HCT116 (cell line): Measurements from ENCODE around the gene CD74. TPM values are rescaled to one million over a fixed set of nuclear protein-coding genes. Genes with fewer than 3 reads are reported as not detected.

Source experiments
- ATAC-seq: fragments of 200-7000 bp; cut with Tn5 transposase; 2 replicates; pipeline ENCODE4 v1.9.1; 2020; ENCODE audit warnings: mild to moderate bottlenecking, moderate library complexity
- BruUV-seq: library from RNA; stranded (reverse); fragments of 400-500 nt; replicated peaks from 2 replicates; lab custom pipeline; 2021; lab: Mats Ljungman, UMichigan
- CTCF ChIA-PET: fragments of 300-600 bp; sonication (Branson Sonifier 250); formaldehyde crosslinking; loops from one replicate; lab custom pipeline; 2021; ENCODE audit warnings: antibody characterized with exemption; lab: Charles Lee
- POLR2A ChIA-PET: fragments of 300-600, 350-600 bp; sonication (Branson Sonifier 250); formaldehyde crosslinking; loops from one replicate; lab custom pipeline; 2021; ENCODE audit warnings: antibody characterized with exemption; lab: Charles Lee
- RAD21 ChIA-PET, 2 experiments: fragments of 300-600 bp; sonication (Branson Sonifier 250); formaldehyde crosslinking; loops; one replicate each; lab custom pipeline; 2023; ENCODE audit warnings: low total read pairs in 2 of 2; ENCODE audit not compliant: uncharacterized antibody in 2 of 2, unreplicated experiment in 2 of 2, low non-redundant PET in 1 of 2; lab: Charles Lee
- DNase-seq: peaks from one replicate; pipeline ENCODE4 v3.0.0-alpha.2; 2010; ENCODE audit warnings: low read depth, low spot score
- H2AFZ ChIP-seq: fragments of 200-600 bp; shearing (Covaris generic), sonication (generic); 2 replicates; pipeline ENCODE4 v1.6.1; 2017; ENCODE audit warnings: low read depth, mixed run types, mixed read lengths, antibody characterized with exemption, low read length; ENCODE audit not compliant: poor library complexity, severe bottlenecking
- H3K27ac ChIP-seq: 2 replicates; pipeline ENCODE4 v1.5.1; 2012; ENCODE audit warnings: low read depth, low read length
- H3K27me3 ChIP-seq: fragments of 200-600 bp; sonication (generic); 2 replicates; pipeline ENCODE4 v1.6.1; 2016; ENCODE audit warnings: mixed run types, low read length, mixed read lengths; ENCODE audit not compliant: insufficient read depth
- H3K36me3 ChIP-seq, 2 experiments: fragments of 200-500 bp in 1 of 2; fragments of 200-600 bp in 1 of 2; sonication (Bioruptor generic) in 1 of 2; sonication (generic) in 1 of 2; 2 replicates each; pipeline versions ENCODE4 v1.5.1 to v1.6.1; 2014 to 2016; ENCODE audit warnings: low read length in 2 of 2, inconsistent platforms in 1 of 2, mixed read lengths in 1 of 2, mixed run types in 1 of 2; ENCODE audit not compliant: insufficient read depth in 2 of 2, control insufficient read depth in 1 of 2
- H3K4me1 ChIP-seq, 2 experiments: fragments of 200-600 bp in 1 of 2; sonication (generic) in 1 of 2; 2 replicates each; pipeline versions ENCODE4 v1.5.1 to v1.6.1; 2012 to 2017; ENCODE audit warnings: low read length in 2 of 2, inconsistent platforms in 1 of 2, mild to moderate bottlenecking in 1 of 2, mixed read lengths in 1 of 2, mixed run types in 1 of 2, moderate library complexity in 1 of 2; ENCODE audit not compliant: insufficient read depth in 2 of 2, control insufficient read depth in 1 of 2
- H3K4me2 ChIP-seq: fragments of 200-600 bp; sonication (generic); 2 replicates; pipeline ENCODE4 v1.6.1; 2017; ENCODE audit warnings: mixed run types, low read length, mixed read lengths
- H3K4me3 ChIP-seq, 2 experiments: fragments of 200-600 bp in 1 of 2; sonication (generic) in 1 of 2; replicated peaks in 1 of 2; 2 replicates each; pipeline ENCODE4 v1.5.1; 2011 to 2016; ENCODE audit warnings: low read length in 2 of 2, control low read depth in 1 of 2, low read depth in 1 of 2, mild to moderate bottlenecking in 1 of 2, mixed read lengths in 1 of 2, mixed run types in 1 of 2
- H3K79me2 ChIP-seq: fragments of 200-600 bp; sonication (generic); 2 replicates; pipeline ENCODE4 v1.6.1; 2017; ENCODE audit warnings: mild to moderate bottlenecking, mixed run types, low read length, moderate library complexity, mixed read lengths; ENCODE audit not compliant: insufficient read depth
- H3K9ac ChIP-seq: fragments of 200-600 bp; sonication (generic); 2 replicates; pipeline ENCODE4 v1.6.1; 2016; ENCODE audit warnings: low read length, mixed read lengths
- H3K9me2 ChIP-seq: fragments of 200-600 bp; sonication (generic), shearing (Covaris generic); 2 replicates; pipeline ENCODE4 v1.6.1; 2017; ENCODE audit warnings: mixed run types, mild to moderate bottlenecking, moderate library complexity; ENCODE audit not compliant: insufficient read depth
- H3K9me3 ChIP-seq, 2 experiments: fragments of 200-500 bp in 1 of 2; fragments of 200-600 bp in 1 of 2; sonication (Bioruptor generic) in 1 of 2; sonication (generic) in 1 of 2; 2 replicates each; pipeline ENCODE4 v1.6.1; 2014 to 2017; ENCODE audit warnings: low read length in 2 of 2, mixed read lengths in 2 of 2, inconsistent platforms in 1 of 2, low read depth in 1 of 2, mild to moderate bottlenecking in 1 of 2, mixed run types in 1 of 2, moderate library complexity in 1 of 2; ENCODE audit not compliant: control insufficient read depth in 1 of 2, insufficient read depth in 1 of 2
- H4K20me1 ChIP-seq: fragments of 200-600 bp; sonication (generic), shearing (Covaris generic); 2 replicates; pipeline ENCODE4 v1.6.1; 2017; ENCODE audit warnings: mixed run types, mild to moderate bottlenecking, moderate library complexity; ENCODE audit not compliant: insufficient read depth
- CBX3 ChIP-seq: IDR thresholded peaks from 2 replicates; pipeline ENCODE4 v1.6.1; 2012; ENCODE audit warnings: low read depth
- ELF1 ChIP-seq: IDR thresholded peaks from 2 replicates; pipeline ENCODE4 v1.6.1; 2012; ENCODE audit warnings: low read depth, borderline replicate concordance
- EZH2 ChIP-seq: fragments of 200-600 bp; sonication (generic); IDR thresholded peaks from 2 replicates; pipeline ENCODE4 v1.6.1; 2017; ENCODE audit warnings: antibody characterized with exemption, mixed run types
- JUND ChIP-seq: IDR thresholded peaks from 2 replicates; pipeline ENCODE4 v1.6.1; 2012
- POLR2AphosphoS5 ChIP-seq: IDR thresholded peaks from 2 replicates; pipeline ENCODE4 v1.6.1; 2011; ENCODE audit warnings: mild to moderate bottlenecking, low read depth, low read length, moderate library complexity
- SIN3A ChIP-seq: IDR thresholded peaks from 2 replicates; pipeline ENCODE4 v1.6.1; 2012; ENCODE audit warnings: low read depth
- SP1 ChIP-seq: IDR thresholded peaks from 2 replicates; pipeline ENCODE4 v1.6.1; 2012; ENCODE audit warnings: low read depth
- SRF ChIP-seq: IDR thresholded peaks from 2 replicates; pipeline ENCODE4 v1.6.1; 2012; ENCODE audit warnings: low read depth
- TCF7L2 ChIP-seq: IDR thresholded peaks from 2 replicates; pipeline ENCODE4 v1.7.0; 2011; ENCODE audit warnings: borderline replicate concordance, inconsistent platforms; ENCODE audit not compliant: insufficient read depth, insufficient read length; ENCODE audit errors: extremely low read depth
- ZFX ChIP-seq: fragments of 450-650 bp; IDR thresholded peaks from 2 replicates; pipeline ENCODE4 v1.6.1; 2017
- ZNF274 ChIP-seq: fragments of 200-500 bp; sonication (Bioruptor generic); IDR thresholded peaks from 2 replicates; pipeline ENCODE4 v1.6.1; 2014; ENCODE audit warnings: mild to moderate bottlenecking, low read depth, low read length, inconsistent platforms
- intact Hi-C: fragments of 100-400 bp; cut with micrococcal nuclease; formaldehyde crosslinking; loops from 2 replicates; pipeline ENCODE4 v1.10.0; 2022
- total RNA-seq: library from RNA; stranded (reverse); gene quantifications from one replicate; pipeline ENCODE4 v1.2.1, GENCODE V29; 2021; ENCODE audit not compliant: unreplicated experiment
- TF ChIP-seq, protein P1 (sequence below): IDR thresholded peaks from 2 replicates; pipeline ENCODE4 v1.6.1; 2012; ENCODE audit warnings: low read depth
- TF ChIP-seq, protein P2 (sequence below): IDR thresholded peaks from 2 replicates; pipeline ENCODE4 v1.6.1; 2012
- TF ChIP-seq, protein P3 (sequence below), 3 experiments: fragments of 200-600 bp in 1 of 3; sonication (generic) in 1 of 3; IDR thresholded peaks in 2 of 3; conservative IDR thresholded peaks in 1 of 3; 2 replicates each; pipeline ENCODE4 v1.5.1; 2012 to 2017; ENCODE audit warnings: low read depth in 2 of 3, low read length in 2 of 3, antibody characterized with exemption in 1 of 3, borderline replicate concordance in 1 of 3, control low read depth in 1 of 3, mild to moderate bottlenecking in 1 of 3, mixed read lengths in 1 of 3, mixed run types in 1 of 3, moderate library complexity in 1 of 3; ENCODE audit not compliant: insufficient read depth in 1 of 3

The CD74 gene
- total RNA-seq, 1 experiment from 2014 or later, result 8.9 TPM

DNA sequence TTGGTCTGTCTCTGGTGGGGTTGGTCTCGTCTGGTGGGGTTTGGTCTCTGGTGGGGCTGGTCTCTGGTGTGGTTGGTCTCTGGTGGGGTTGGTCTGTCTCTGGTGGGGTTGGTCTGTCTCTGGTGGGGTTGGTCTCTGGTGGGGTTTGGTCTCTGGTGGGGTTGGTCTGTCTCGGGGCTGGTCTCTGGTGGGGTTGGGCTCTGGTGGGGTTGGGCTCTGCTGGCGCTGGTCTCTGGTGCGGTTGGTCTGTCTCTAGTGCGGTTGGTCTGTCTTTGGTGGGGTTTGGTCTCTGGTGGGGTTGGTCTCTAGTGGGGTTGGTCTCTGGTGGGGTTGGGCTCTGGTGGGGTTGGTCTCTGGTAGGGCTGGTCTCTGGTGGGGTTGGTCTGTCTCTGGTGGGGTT is 16.3 kb upstream of the CD74 start:
- no peaks in the 10 kb centered on the region for H4K20me1 ChIP-seq
- DNase-seq, result no peak
- no peaks in the 10 kb centered on the region for H3K79me2 ChIP-seq
- no peak overlapping the region for H2AFZ ChIP-seq
- H3K4me3 ChIP-seq, result no peak overlapping the region
- H3K9me2 ChIP-seq, result no peaks in the 10 kb centered on the region
- no peak overlapping the region for H3K27ac ChIP-seq
- intact Hi-C loops, result no loop called here
- H3K36me3 ChIP-seq, result no peaks in the 10 kb centered on the region
- POLR2A ChIA-PET, result no interaction called here
- no TSS peak for BruUV-seq
- no peak overlapping the region for H3K4me2 ChIP-seq
- no peak for TF ChIP-seq EZH2
- TF ChIP-seq SIN3A, result no peak
- TF ChIP-seq, protein P1, sequence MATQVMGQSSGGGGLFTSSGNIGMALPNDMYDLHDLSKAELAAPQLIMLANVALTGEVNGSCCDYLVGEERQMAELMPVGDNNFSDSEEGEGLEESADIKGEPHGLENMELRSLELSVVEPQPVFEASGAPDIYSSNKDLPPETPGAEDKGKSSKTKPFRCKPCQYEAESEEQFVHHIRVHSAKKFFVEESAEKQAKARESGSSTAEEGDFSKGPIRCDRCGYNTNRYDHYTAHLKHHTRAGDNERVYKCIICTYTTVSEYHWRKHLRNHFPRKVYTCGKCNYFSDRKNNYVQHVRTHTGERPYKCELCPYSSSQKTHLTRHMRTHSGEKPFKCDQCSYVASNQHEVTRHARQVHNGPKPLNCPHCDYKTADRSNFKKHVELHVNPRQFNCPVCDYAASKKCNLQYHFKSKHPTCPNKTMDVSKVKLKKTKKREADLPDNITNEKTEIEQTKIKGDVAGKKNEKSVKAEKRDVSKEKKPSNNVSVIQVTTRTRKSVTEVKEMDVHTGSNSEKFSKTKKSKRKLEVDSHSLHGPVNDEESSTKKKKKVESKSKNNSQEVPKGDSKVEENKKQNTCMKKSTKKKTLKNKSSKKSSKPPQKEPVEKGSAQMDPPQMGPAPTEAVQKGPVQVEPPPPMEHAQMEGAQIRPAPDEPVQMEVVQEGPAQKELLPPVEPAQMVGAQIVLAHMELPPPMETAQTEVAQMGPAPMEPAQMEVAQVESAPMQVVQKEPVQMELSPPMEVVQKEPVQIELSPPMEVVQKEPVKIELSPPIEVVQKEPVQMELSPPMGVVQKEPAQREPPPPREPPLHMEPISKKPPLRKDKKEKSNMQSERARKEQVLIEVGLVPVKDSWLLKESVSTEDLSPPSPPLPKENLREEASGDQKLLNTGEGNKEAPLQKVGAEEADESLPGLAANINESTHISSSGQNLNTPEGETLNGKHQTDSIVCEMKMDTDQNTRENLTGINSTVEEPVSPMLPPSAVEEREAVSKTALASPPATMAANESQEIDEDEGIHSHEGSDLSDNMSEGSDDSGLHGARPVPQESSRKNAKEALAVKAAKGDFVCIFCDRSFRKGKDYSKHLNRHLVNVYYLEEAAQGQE, result no peak
- TF ChIP-seq ELF1, result no peak
- TF ChIP-seq, protein P2, sequence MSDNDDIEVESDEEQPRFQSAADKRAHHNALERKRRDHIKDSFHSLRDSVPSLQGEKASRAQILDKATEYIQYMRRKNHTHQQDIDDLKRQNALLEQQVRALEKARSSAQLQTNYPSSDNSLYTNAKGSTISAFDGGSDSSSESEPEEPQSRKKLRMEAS, result no peak
- no peak for TF ChIP-seq POLR2AphosphoS5
- no peak for TF ChIP-seq SRF
- TF ChIP-seq, protein P3, sequence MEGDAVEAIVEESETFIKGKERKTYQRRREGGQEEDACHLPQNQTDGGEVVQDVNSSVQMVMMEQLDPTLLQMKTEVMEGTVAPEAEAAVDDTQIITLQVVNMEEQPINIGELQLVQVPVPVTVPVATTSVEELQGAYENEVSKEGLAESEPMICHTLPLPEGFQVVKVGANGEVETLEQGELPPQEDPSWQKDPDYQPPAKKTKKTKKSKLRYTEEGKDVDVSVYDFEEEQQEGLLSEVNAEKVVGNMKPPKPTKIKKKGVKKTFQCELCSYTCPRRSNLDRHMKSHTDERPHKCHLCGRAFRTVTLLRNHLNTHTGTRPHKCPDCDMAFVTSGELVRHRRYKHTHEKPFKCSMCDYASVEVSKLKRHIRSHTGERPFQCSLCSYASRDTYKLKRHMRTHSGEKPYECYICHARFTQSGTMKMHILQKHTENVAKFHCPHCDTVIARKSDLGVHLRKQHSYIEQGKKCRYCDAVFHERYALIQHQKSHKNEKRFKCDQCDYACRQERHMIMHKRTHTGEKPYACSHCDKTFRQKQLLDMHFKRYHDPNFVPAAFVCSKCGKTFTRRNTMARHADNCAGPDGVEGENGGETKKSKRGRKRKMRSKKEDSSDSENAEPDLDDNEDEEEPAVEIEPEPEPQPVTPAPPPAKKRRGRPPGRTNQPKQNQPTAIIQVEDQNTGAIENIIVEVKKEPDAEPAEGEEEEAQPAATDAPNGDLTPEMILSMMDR (IDR thresholded peaks at IDR 0.05 in 2 of 3, conservative IDR thresholded peaks at IDR 0.05 in 1 of 3; ENCODE audit: borderline replicate concordance in 1 of 3, insufficient read depth in 1 of 3, low read depth in 2 of 3, low read length in 2 of 3), result no peak
- TF ChIP-seq ZFX, result no peak
- no peak for TF ChIP-seq JUND
- TF ChIP-seq ZNF274, result no peak
- TF ChIP-seq CBX3, result no peak
- TF ChIP-seq TCF7L2, result no peak
- TF ChIP-seq SP1, result no peak
- TF ChIP-seq, all 23 proteins: peak for 0
- ChIA-PET RAD21 (no interaction called here), CTCF (no interaction called here)
- H3K9ac ChIP-seq, result no peak overlapping the region
- H3K4me1 ChIP-seq, result no peaks in the 10 kb centered on the region
- H3K27me3 ChIP-seq, result no peaks in the 10 kb centered on the region
- no peak for ATAC-seq
- H3K9me3 ChIP-seq, result no peaks in the 10 kb centered on the region
